Natural killer cell treated with Interleukin-12 subunit alpha and Interleukin-12 subunit beta and Interleukin-15 and Interleukin-18, amount 100 ng/mL, for 72 hours (primary cell): Measurements from ENCODE around the gene B3GAT1. TPM values are rescaled to one million over a fixed set of nuclear protein-coding genes. Genes with fewer than 3 reads are reported as not detected.
"Not testable (repeated sequence)": the region's sequence is repeated elsewhere in the genome, so short reads cannot be mapped to it uniquely, and the experiment has no call there.

Experiments
- ATAC-seq, 2 donors: fragments of 150-1000 bp; cut with Tn5 transposase in 1 of 2; sonication (Bioruptor Pico), chemical (Tn5 transposase) in 1 of 2; 2 replicates each; pipeline ENCODE4 v1.10.0; 2021
- DNase-seq: peaks from one replicate; pipeline ENCODE4 v3.0.0; 2022; ENCODE audit warnings: low spot score
- H3K27ac Mint-ChIP-seq, 2 donors: 1 replicate in 1 of 2; 2 replicates in 1 of 2; pipeline ENCODE4 v1.8.0; 2022; ENCODE audit warnings: mixed read lengths in 2 of 2, mild to moderate bottlenecking in 1 of 2, moderate library complexity in 1 of 2
- H3K27me3 Mint-ChIP-seq, 2 donors: 1 replicate in 1 of 2; 2 replicates in 1 of 2; pipeline ENCODE4 v1.8.0; 2022; ENCODE audit warnings: mixed read lengths in 2 of 2
- H3K36me3 Mint-ChIP-seq: one replicate; pipeline ENCODE4 v1.8.0; 2022; ENCODE audit warnings: mixed read lengths
- H3K4me1 Mint-ChIP-seq, 2 donors: 1 replicate in 1 of 2; 2 replicates in 1 of 2; pipeline ENCODE4 v1.8.0; 2022; ENCODE audit warnings: low read depth in 2 of 2, mixed read lengths in 2 of 2, mild to moderate bottlenecking in 1 of 2
- H3K4me3 Mint-ChIP-seq: one replicate; pipeline ENCODE4 v1.8.0; 2022; ENCODE audit warnings: mixed read lengths
- H3K9me3 Mint-ChIP-seq: 2 replicates; pipeline ENCODE4 v1.8.0; 2022; ENCODE audit warnings: mixed read lengths
- total RNA-seq, 2 donors: library from RNA; stranded (reverse); gene quantifications; one replicate each; pipeline ENCODE4 v1.2.3, GENCODE V29; 2022

The B3GAT1 gene
- total RNA-seq, result 10 to 100 TPM in 1 of 2 donors, 1 to 10 TPM in 1; 5.4 to 10.2 TPM

- DNase-seq (peak; percentile 76), ATAC-seq (peak; percentile 69 to 77)
- peaks cover 23 to 37% of the 10 kb centered on the region in 2 donors for H3K4me1 Mint-ChIP-seq
- peak within 1 kb of the TSS in 1 of 2 donors; percentile 14 for H3K27ac Mint-ChIP-seq
- no peaks in the 10 kb centered on the region for H3K36me3 Mint-ChIP-seq
- peaks cover 4 to 17% of the 10 kb centered on the region in 2 donors for H3K27me3 Mint-ChIP-seq
- no peaks in the 10 kb centered on the region for H3K9me3 Mint-ChIP-seq
- H3K4me3 Mint-ChIP-seq, result peak within 1 kb of the TSS; percentile 81
Measured at GRCh38 chr11:134412203-134413042, at the start of gene B3GAT1. B3GAT1 (minus strand) TSS chr11:134412242; CDS start chr11:134387659, 24,583 bp downstream.

GRCh38 chr11:134461621-134462020 lies 49.6 kb upstream of the B3GAT1 start:
- no peak for ATAC-seq
- no peak for DNase-seq
- Mint-ChIP-seq H3K27me3 (peaks cover 15 to 24% of the 10 kb centered on the region in 2 donors), H3K36me3 (no peaks in the 10 kb centered on the region), H3K27ac (no peak overlapping the region), H3K4me1 (no peaks in the 10 kb centered on the region), H3K9me3 (no peaks in the 10 kb centered on the region), H3K4me3 (no peak overlapping the region)

- peaks cover 15 to 24% of the 10 kb centered on the region in 2 donors for H3K27me3 Mint-ChIP-seq
Measured at GRCh38 chr11:134460881-134461280, 48.8 kb upstream of the B3GAT1 start.

GRCh38 chr11:134460062-134460561 lies 48.1 kb upstream of the B3GAT1 start:
- Mint-ChIP-seq H3K27ac (no peak overlapping the region), H3K27me3 (peaks cover 15 to 23% of the 10 kb centered on the region in 2 donors), H3K4me3 (no peak overlapping the region), H3K36me3 (no peaks in the 10 kb centered on the region), H3K4me1 (no peaks in the 10 kb centered on the region), H3K9me3 (no peaks in the 10 kb centered on the region)
- ATAC-seq, result no peak
- DNase-seq, result no peak

More at GRCh38 chr11:134460881-134461280, 48.8 kb upstream of the B3GAT1 start:
- Mint-ChIP-seq H3K4me3 (no peak overlapping the region), H3K9me3 (no peaks in the 10 kb centered on the region), H3K27ac (no peak overlapping the region), H3K4me1 (no peaks in the 10 kb centered on the region), H3K36me3 (no peaks in the 10 kb centered on the region)
- DNase-seq (no peak), ATAC-seq (no peak)

- no peak overlapping the region for H3K27ac Mint-ChIP-seq
- H3K27me3 Mint-ChIP-seq, result peaks cover 15 to 17% of the 10 kb centered on the region in 2 donors
- no peak overlapping the region for H3K4me3 Mint-ChIP-seq
- H3K9me3 Mint-ChIP-seq, result no peaks in the 10 kb centered on the region
- no peaks in the 10 kb centered on the region for H3K4me1 Mint-ChIP-seq
- DNase-seq (no peak), ATAC-seq (no peak)
- H3K36me3 Mint-ChIP-seq, result no peaks in the 10 kb centered on the region
Measured at GRCh38 chr11:134459246-134460061, 47.4 kb upstream of the B3GAT1 start.

GRCh38 chr11:134457411-134458007 lies 45.5 kb upstream of the B3GAT1 start:
- not testable (repeated sequence) for H3K36me3 Mint-ChIP-seq, H3K4me3 Mint-ChIP-seq, DNase-seq, H3K4me1 Mint-ChIP-seq, ATAC-seq, H3K9me3 Mint-ChIP-seq, H3K27ac Mint-ChIP-seq
- H3K27me3 Mint-ChIP-seq, result peaks cover 12 to 15% of the 10 kb centered on the region in 2 donors

- H3K27ac Mint-ChIP-seq, result no peak overlapping the region
- ATAC-seq, result no peak
- no peak overlapping the region for H3K4me3 Mint-ChIP-seq
Measured at GRCh38 chr11:134455516-134455915, 43.5 kb upstream of the B3GAT1 start.

GRCh38 chr11:134454146-134454690 lies 42.2 kb upstream of the B3GAT1 start:
- Mint-ChIP-seq H3K9me3 (no peaks in the 10 kb centered on the region), H3K27me3 (no peaks in the 10 kb centered on the region), H3K4me3 (no peak overlapping the region), H3K4me1 (no peaks in the 10 kb centered on the region), H3K36me3 (no peaks in the 10 kb centered on the region), H3K27ac (no peak overlapping the region)
- ATAC-seq, result no peak
- no peak for DNase-seq

More at GRCh38 chr11:134455516-134455915, 43.5 kb upstream of the B3GAT1 start:
- Mint-ChIP-seq H3K9me3 (no peaks in the 10 kb centered on the region), H3K27me3 (no peaks in the 10 kb centered on the region), H3K36me3 (no peaks in the 10 kb centered on the region), H3K4me1 (no peaks in the 10 kb centered on the region)
- no peak for DNase-seq

GRCh38 chr11:134453441-134453840 lies 41.4 kb upstream of the B3GAT1 start:
- H3K4me1 Mint-ChIP-seq, result no peaks in the 10 kb centered on the region
- no peak for ATAC-seq
- no peaks in the 10 kb centered on the region for H3K27me3 Mint-ChIP-seq
- DNase-seq, result no peak
- no peaks in the 10 kb centered on the region for H3K36me3 Mint-ChIP-seq
- H3K27ac Mint-ChIP-seq, result no peak overlapping the region
- no peaks in the 10 kb centered on the region for H3K9me3 Mint-ChIP-seq
- H3K4me3 Mint-ChIP-seq, result no peak overlapping the region

- H3K4me3 Mint-ChIP-seq, result no peak overlapping the region
- no peaks in the 10 kb centered on the region for H3K27me3 Mint-ChIP-seq
- no peak overlapping the region for H3K27ac Mint-ChIP-seq
- no peaks in the 10 kb centered on the region for H3K9me3 Mint-ChIP-seq
- no peaks in the 10 kb centered on the region for H3K36me3 Mint-ChIP-seq
- no peaks in the 10 kb centered on the region for H3K4me1 Mint-ChIP-seq
- no peak for ATAC-seq
- DNase-seq, result no peak
Measured at GRCh38 chr11:134452838-134453155, 40.8 kb upstream of the B3GAT1 start.

- Mint-ChIP-seq H3K27me3 (no peaks in the 10 kb centered on the region), H3K4me3 (no peak overlapping the region), H3K9me3 (no peaks in the 10 kb centered on the region), H3K36me3 (no peaks in the 10 kb centered on the region), H3K27ac (no peak overlapping the region), H3K4me1 (no peaks in the 10 kb centered on the region)
- DNase-seq (no peak), ATAC-seq (no peak)
Measured at GRCh38 chr11:134452026-134452837, 40.2 kb upstream of the B3GAT1 start.

GRCh38 chr11:134450186-134450585 lies 38.1 kb upstream of the B3GAT1 start:
- Mint-ChIP-seq H3K9me3 (no peaks in the 10 kb centered on the region), H3K4me3 (no peak overlapping the region), H3K27me3 (no peaks in the 10 kb centered on the region), H3K27ac (no peak overlapping the region), H3K36me3 (no peaks in the 10 kb centered on the region), H3K4me1 (no peaks in the 10 kb centered on the region)
- ATAC-seq (no peak), DNase-seq (no peak)

GRCh38 chr11:134449713-134450112 lies 37.7 kb upstream of the B3GAT1 start:
- Mint-ChIP-seq H3K4me3 (no peak overlapping the region), H3K27ac (no peak overlapping the region), H3K36me3 (no peaks in the 10 kb centered on the region), H3K9me3 (no peaks in the 10 kb centered on the region), H3K27me3 (no peaks in the 10 kb centered on the region), H3K4me1 (no peaks in the 10 kb centered on the region)
- ATAC-seq (no peak), DNase-seq (no peak)
